ENCODE data around the gene ECT2L.

Gene ECT2L

DNA sequence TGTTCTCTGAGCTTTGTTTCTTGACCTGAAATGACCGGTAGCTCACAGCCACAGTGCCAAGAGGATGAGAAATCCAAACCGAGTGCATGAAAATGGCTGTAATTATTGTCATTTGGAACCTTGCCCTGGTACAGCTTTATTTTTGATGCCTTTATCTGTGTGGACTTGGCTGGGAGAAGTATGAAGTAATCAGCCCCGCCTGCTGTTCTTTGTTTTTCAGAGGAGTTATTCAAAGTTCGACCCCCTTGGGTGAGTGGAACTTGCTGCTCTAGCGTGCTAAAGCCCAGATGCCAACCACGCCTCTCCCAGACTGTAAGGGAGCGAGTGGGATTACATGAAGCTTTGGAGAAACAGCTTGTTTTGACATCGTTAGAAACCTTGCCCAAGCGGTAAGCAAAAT lies 48.3 kb downstream of the ECT2L start:
- no peaks in the 10 kb centered on the region for H3K4me1 ChIP-seq (ENCODE audit: low read length)
- no peaks in the 10 kb centered on the region for H3K36me3 ChIP-seq (replicated peaks; ENCODE audit: low read depth, low read length)
- H3K4me3 ChIP-seq (ENCODE audit: low read length), result no peak overlapping the region
- TF ChIP-seq, protein P1, sequence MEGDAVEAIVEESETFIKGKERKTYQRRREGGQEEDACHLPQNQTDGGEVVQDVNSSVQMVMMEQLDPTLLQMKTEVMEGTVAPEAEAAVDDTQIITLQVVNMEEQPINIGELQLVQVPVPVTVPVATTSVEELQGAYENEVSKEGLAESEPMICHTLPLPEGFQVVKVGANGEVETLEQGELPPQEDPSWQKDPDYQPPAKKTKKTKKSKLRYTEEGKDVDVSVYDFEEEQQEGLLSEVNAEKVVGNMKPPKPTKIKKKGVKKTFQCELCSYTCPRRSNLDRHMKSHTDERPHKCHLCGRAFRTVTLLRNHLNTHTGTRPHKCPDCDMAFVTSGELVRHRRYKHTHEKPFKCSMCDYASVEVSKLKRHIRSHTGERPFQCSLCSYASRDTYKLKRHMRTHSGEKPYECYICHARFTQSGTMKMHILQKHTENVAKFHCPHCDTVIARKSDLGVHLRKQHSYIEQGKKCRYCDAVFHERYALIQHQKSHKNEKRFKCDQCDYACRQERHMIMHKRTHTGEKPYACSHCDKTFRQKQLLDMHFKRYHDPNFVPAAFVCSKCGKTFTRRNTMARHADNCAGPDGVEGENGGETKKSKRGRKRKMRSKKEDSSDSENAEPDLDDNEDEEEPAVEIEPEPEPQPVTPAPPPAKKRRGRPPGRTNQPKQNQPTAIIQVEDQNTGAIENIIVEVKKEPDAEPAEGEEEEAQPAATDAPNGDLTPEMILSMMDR (IDR thresholded peaks at IDR 0.05; ENCODE audit: low read depth, low read length), result no peak
- no peak for TF ChIP-seq EZH2phosphoT487 (IDR thresholded peaks at IDR 0.05; ENCODE audit: low read depth)
- no peaks in the 10 kb centered on the region for H3K79me2 ChIP-seq (ENCODE audit: low read length)
- H3K9ac ChIP-seq (ENCODE audit: low read length), result no peak overlapping the region
- no peak overlapping the region for H2AFZ ChIP-seq (ENCODE audit: low read depth, low read length)
- no peak overlapping the region for H3K4me2 ChIP-seq (ENCODE audit: low read length)
- no peaks in the 10 kb centered on the region for H3K27me3 ChIP-seq (ENCODE audit: low read depth, low read length)
- no peaks in the 10 kb centered on the region for H4K20me1 ChIP-seq (ENCODE audit: insufficient read depth, low read length)
- H3K27ac ChIP-seq (ENCODE audit: low read length), result no peak overlapping the region
- no peaks in the 10 kb centered on the region for H3K9me3 ChIP-seq (ENCODE audit: insufficient read depth, low read length)

DNA sequence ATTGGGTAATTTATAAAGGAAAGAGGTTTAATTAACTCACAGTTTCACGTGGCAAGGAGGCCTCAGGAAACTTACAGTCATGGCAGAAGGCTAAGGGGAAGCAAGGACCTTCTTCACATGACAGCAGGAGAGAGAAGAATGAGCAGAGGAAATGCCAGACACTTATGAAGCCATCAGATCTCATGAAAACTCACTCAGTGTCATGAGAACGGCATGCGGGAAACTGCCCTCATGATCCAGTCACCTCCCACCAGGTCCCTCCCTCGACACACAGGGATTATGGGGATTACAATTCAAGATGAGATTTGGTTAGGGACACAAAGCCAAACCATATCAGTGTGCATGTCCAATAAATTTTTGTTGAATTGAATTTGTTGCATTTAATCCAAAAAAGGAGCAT lies 52.0 kb downstream of the ECT2L start:
- Histone ChIP-seq H3K27me3 (ENCODE audit: low read depth, low read length) (no peaks in the 10 kb centered on the region), H4K20me1 (ENCODE audit: insufficient read depth, low read length) (no peaks in the 10 kb centered on the region), H3K9me3 (ENCODE audit: insufficient read depth, low read length) (no peaks in the 10 kb centered on the region), H3K4me2 (ENCODE audit: low read length) (no peak overlapping the region), H3K27ac (ENCODE audit: low read length) (no peak overlapping the region), H2AFZ (ENCODE audit: low read depth, low read length) (no peak overlapping the region), H3K79me2 (ENCODE audit: low read length) (no peaks in the 10 kb centered on the region), H3K36me3 (replicated peaks; ENCODE audit: low read depth, low read length) (no peaks in the 10 kb centered on the region), H3K4me1 (ENCODE audit: low read length) (no peaks in the 10 kb centered on the region), H3K9ac (ENCODE audit: low read length) (no peak overlapping the region), H3K4me3 (ENCODE audit: low read length) (no peak overlapping the region)
- TF ChIP-seq EZH2phosphoT487 (IDR thresholded peaks at IDR 0.05; ENCODE audit: low read depth), result no peak
- TF ChIP-seq, protein P1 (IDR thresholded peaks at IDR 0.05; ENCODE audit: low read depth, low read length), result no peak

DNA sequence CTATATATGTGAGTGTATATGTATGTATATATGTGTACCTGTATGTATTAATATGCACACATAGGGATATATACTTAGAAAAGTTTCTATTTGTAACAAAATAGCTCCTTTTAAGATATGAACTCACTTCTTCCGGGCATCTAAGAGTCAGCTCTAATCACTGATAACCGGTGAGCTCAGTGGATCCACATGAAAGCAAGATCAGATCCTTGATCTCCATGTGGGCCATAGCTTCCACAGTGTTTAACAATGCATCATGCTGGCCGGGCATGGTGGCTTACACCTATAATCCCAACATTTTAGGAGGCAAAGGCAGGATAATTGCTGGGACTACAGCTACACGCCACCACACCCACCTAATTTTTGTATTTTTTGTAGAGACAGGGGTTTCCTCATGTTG lies 52.6 kb downstream of the ECT2L start:
- TF ChIP-seq EZH2phosphoT487 (IDR thresholded peaks at IDR 0.05; ENCODE audit: low read depth), result no peak
- TF ChIP-seq, protein P1 (IDR thresholded peaks at IDR 0.05; ENCODE audit: low read depth, low read length), result no peak
- Histone ChIP-seq H3K27me3 (ENCODE audit: low read depth, low read length) (no peaks in the 10 kb centered on the region), H3K27ac (ENCODE audit: low read length) (no peak overlapping the region), H3K4me2 (ENCODE audit: low read length) (no peak overlapping the region), H2AFZ (ENCODE audit: low read depth, low read length) (no peak overlapping the region), H3K4me1 (ENCODE audit: low read length) (no peaks in the 10 kb centered on the region), H4K20me1 (ENCODE audit: insufficient read depth, low read length) (no peaks in the 10 kb centered on the region), H3K9me3 (ENCODE audit: insufficient read depth, low read length) (no peaks in the 10 kb centered on the region), H3K79me2 (ENCODE audit: low read length) (no peaks in the 10 kb centered on the region), H3K36me3 (replicated peaks; ENCODE audit: low read depth, low read length) (no peaks in the 10 kb centered on the region), H3K4me3 (ENCODE audit: low read length) (no peak overlapping the region), H3K9ac (ENCODE audit: low read length) (no peak overlapping the region)

DNA sequence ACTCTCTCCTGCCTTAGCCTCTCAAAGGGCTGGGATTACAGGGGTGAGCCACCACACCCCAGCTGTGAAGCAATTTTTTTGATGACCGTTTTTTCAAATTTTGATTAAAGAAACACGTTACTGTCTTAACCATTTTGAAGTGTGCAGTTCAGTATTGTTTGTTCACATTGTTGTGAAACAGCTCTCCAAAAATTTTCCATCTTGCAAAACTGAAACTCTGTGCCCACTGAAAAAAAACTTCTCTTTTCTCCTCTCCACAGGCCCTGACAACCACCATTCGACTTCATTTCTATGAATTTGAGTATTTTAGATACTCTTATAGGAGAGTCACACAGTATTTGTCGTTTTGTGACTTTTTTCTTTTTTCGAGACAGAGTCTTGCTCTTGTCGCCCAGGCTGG lies 53.9 kb downstream of the ECT2L start:
- H3K79me2 ChIP-seq (ENCODE audit: low read length), result no peaks in the 10 kb centered on the region
- H3K36me3 ChIP-seq (replicated peaks; ENCODE audit: low read depth, low read length), result no peaks in the 10 kb centered on the region
- H3K4me3 ChIP-seq (ENCODE audit: low read length), result no peak overlapping the region
- H3K9ac ChIP-seq (ENCODE audit: low read length), result no peak overlapping the region
- H3K9me3 ChIP-seq (ENCODE audit: insufficient read depth, low read length), result no peaks in the 10 kb centered on the region
- H3K4me2 ChIP-seq (ENCODE audit: low read length), result no peak overlapping the region
- H3K27ac ChIP-seq (ENCODE audit: low read length), result no peak overlapping the region
- no peak overlapping the region for H2AFZ ChIP-seq (ENCODE audit: low read depth, low read length)
- TF ChIP-seq, protein P1 (IDR thresholded peaks at IDR 0.05; ENCODE audit: low read depth, low read length), result no peak
- TF ChIP-seq EZH2phosphoT487 (IDR thresholded peaks at IDR 0.05; ENCODE audit: low read depth), result no peak
- H4K20me1 ChIP-seq (ENCODE audit: insufficient read depth, low read length), result no peaks in the 10 kb centered on the region
- H3K4me1 ChIP-seq (ENCODE audit: low read length), result no peaks in the 10 kb centered on the region
- no peaks in the 10 kb centered on the region for H3K27me3 ChIP-seq (ENCODE audit: low read depth, low read length)

All from OCI-LY3 (cell line).